HEK293 (cell line): ENCODE data around the gene EYA2.

Experiments used
- CTCF ChIA-PET: fragments of 350-600 bp; formaldehyde crosslinking; extraction: SDS; loops from one replicate; lab custom pipeline; 2021; ENCODE audit warnings: antibody characterized with exemption; lab: Yijun Ruan, JAX
- POLR2A ChIA-PET: fragments of 300-600 bp; formaldehyde crosslinking; extraction: SDS; loops from one replicate; lab custom pipeline; 2020; ENCODE audit warnings: antibody characterized with exemption, inconsistent platforms; lab: Yijun Ruan, JAX
- H3K27ac ChIP-seq: fragments of 200-500 bp; sonication (Bioruptor generic); 2 replicates; pipeline ENCODE4 v1.5.1; 2014; ENCODE audit warnings: low read depth, low read length, control low read depth, inconsistent platforms; ENCODE audit errors: extremely low read depth
- H3K36me3 ChIP-seq, 2 experiments: fragments of 200-500 bp in 1 of 2; sonication (Bioruptor generic) in 1 of 2; 1 replicate in 1 of 2; 2 replicates in 1 of 2; pipeline ENCODE4 v1.5.1; 2014 to 2017; ENCODE audit warnings: inconsistent platforms in 2 of 2, low read length in 2 of 2; ENCODE audit not compliant: control insufficient read depth in 2 of 2, insufficient read depth in 1 of 2
- H3K4me1 ChIP-seq: fragments of 200-500 bp; sonication (Bioruptor generic); 2 replicates; pipeline ENCODE4 v1.5.1; 2014; ENCODE audit warnings: mild to moderate bottlenecking, low read length, inconsistent platforms; ENCODE audit not compliant: control insufficient read depth, insufficient read depth
- H3K4me3 ChIP-seq: 2 replicates; pipeline ENCODE4 v1.5.1; 2011; ENCODE audit warnings: low read depth, mild to moderate bottlenecking, control low read depth, low read length, moderate library complexity
- H3K9me3 ChIP-seq: fragments of 200-500 bp; sonication (Bioruptor generic); 2 replicates; pipeline ENCODE4 v1.5.1; 2014; ENCODE audit warnings: low read depth, low read length, inconsistent platforms; ENCODE audit not compliant: control insufficient read depth, insufficient read depth
- EGR2 ChIP-seq: fragments of 450-650 bp; formaldehyde crosslinking; IDR thresholded peaks from 2 replicates; pipeline ENCODE4 v1.5.1; 2016; ENCODE audit warnings: low read depth, missing biosample characterization, missing genetic modification characterization
- FEZF1 ChIP-seq: fragments of 450-650 bp; formaldehyde crosslinking; IDR thresholded peaks from 2 replicates; pipeline ENCODE4 v1.5.1; 2016; ENCODE audit warnings: missing biosample characterization, missing genetic modification characterization
- PRDM10 ChIP-seq: fragments of 450-650 bp; formaldehyde crosslinking; IDR thresholded peaks from 2 replicates; pipeline ENCODE4 v1.5.1; 2016; ENCODE audit warnings: missing biosample characterization, missing genetic modification characterization
- PRDM2 ChIP-seq: fragments of 450-650 bp; formaldehyde crosslinking; IDR thresholded peaks from 2 replicates; pipeline ENCODE4 v1.5.1; 2016; ENCODE audit warnings: missing biosample characterization, missing genetic modification characterization, borderline replicate concordance
- SCRT1 ChIP-seq: fragments of 450-650 bp; formaldehyde crosslinking; IDR thresholded peaks from 2 replicates; pipeline ENCODE4 v1.5.1; 2016; ENCODE audit warnings: missing biosample characterization, missing genetic modification characterization, borderline replicate concordance
- WT1 ChIP-seq: fragments of 450-650 bp; formaldehyde crosslinking; IDR thresholded peaks from 2 replicates; pipeline ENCODE4 v1.5.1; 2016; ENCODE audit warnings: missing biosample characterization, missing genetic modification characterization
- ZBTB10 ChIP-seq: fragments of 450-650 bp; formaldehyde crosslinking; IDR thresholded peaks from 2 replicates; pipeline ENCODE4 v1.5.1; 2016; ENCODE audit warnings: missing biosample characterization, missing genetic modification characterization
- ZNF10 ChIP-seq: fragments of 450-650 bp; formaldehyde crosslinking; IDR thresholded peaks from 2 replicates; pipeline ENCODE4 v1.5.1; 2017; ENCODE audit warnings: missing biosample characterization, missing genetic modification characterization
- ZNF302 ChIP-seq: fragments of 450-650 bp; formaldehyde crosslinking; IDR thresholded peaks from 2 replicates; pipeline ENCODE4 v1.5.1; 2016; ENCODE audit warnings: missing biosample characterization, missing genetic modification characterization, low read depth
- ZNF426 ChIP-seq: fragments of 450-650 bp; formaldehyde crosslinking; IDR thresholded peaks from 2 replicates; pipeline ENCODE4 v1.5.1; 2017; ENCODE audit warnings: missing biosample characterization, missing genetic modification characterization, mild to moderate bottlenecking, inconsistent platforms, moderate library complexity
- ZNF488 ChIP-seq: fragments of 450-650 bp; formaldehyde crosslinking; IDR thresholded peaks from 2 replicates; pipeline ENCODE4 v1.5.1; 2016; ENCODE audit warnings: missing biosample characterization, missing genetic modification characterization
- ZNF530 ChIP-seq: fragments of 450-650 bp; formaldehyde crosslinking; IDR thresholded peaks from 2 replicates; pipeline ENCODE4 v1.5.1; 2016; ENCODE audit warnings: low read depth, missing biosample characterization, missing genetic modification characterization
- ZNF658 ChIP-seq: fragments of 450-650 bp; formaldehyde crosslinking; IDR thresholded peaks from 2 replicates; pipeline ENCODE4; 2016; ENCODE audit warnings: missing biosample characterization, missing genetic modification characterization

The EYA2 gene

GRCh38 chr20:47213966-47214365 is 319.3 kb downstream of the EYA2 start:
- no peaks in the 10 kb centered on the region for H3K9me3 ChIP-seq
- peaks cover 11 to 88% of the 10 kb centered on the region in 2 experiments; a peak in 2 of 3 replicates for H3K36me3 ChIP-seq
- H3K4me1 ChIP-seq: no peaks in the 10 kb centered on the region
- no peak overlapping the region for H3K4me3 ChIP-seq
- TF ChIP-seq ZNF658 (tag by site-specific recombination): no peak
- TF ChIP-seq ZNF488 (tag by site-specific recombination): no peak
- ChIA-PET POLR2A (no interaction called here), CTCF (interaction anchor here (0.6 to 1.6 kb wide), 4 partner anchors 8 to 170 kb away, joined by 3 to 8 read pairs (median 6); no protein-coding TSS in a partner anchor)
- no peak overlapping the region for H3K27ac ChIP-seq

- POLR2A ChIA-PET: no interaction called here
- Histone ChIP-seq H3K36me3 (peaks cover 11 to 85% of the 10 kb centered on the region in 2 experiments; a peak in 2 of 3 replicates), H3K27ac (no peak overlapping the region), H3K4me3 (no peak overlapping the region), H3K9me3 (no peaks in the 10 kb centered on the region), H3K4me1 (no peaks in the 10 kb centered on the region)
- CTCF ChIA-PET: interaction anchor here (3.2 kb wide), 1 partner anchor 168 kb away, joined by 17 read pairs; no protein-coding TSS in a partner anchor
- TF ChIP-seq EGR2 (tag by site-specific recombination): no peak
- no peak for TF ChIP-seq WT1 (tag by site-specific recombination)
- no peak for TF ChIP-seq ZNF530 (tag by site-specific recombination)
- no peak for TF ChIP-seq ZBTB10 (tag by site-specific recombination)
- no peak for TF ChIP-seq PRDM2 (tag by site-specific recombination)
Observed at GRCh38 chr20:47215653-47216397, 321.2 kb downstream of the EYA2 start.

- Histone ChIP-seq H3K4me1 (no peaks in the 10 kb centered on the region), H3K4me3 (no peak overlapping the region), H3K27ac (no peak overlapping the region), H3K9me3 (no peaks in the 10 kb centered on the region), H3K36me3 (peaks cover 14 to 85% of the 10 kb centered on the region in 2 experiments; a peak in 2 of 3 replicates)
- ChIA-PET POLR2A (no interaction called here), CTCF (interaction anchor here (1.0 to 3.2 kb wide), 2 partner anchors 18 to 167 kb away, joined by 4 to 17 read pairs; no protein-coding TSS in a partner anchor)
- TF ChIP-seq SCRT1 (tag by site-specific recombination) (no peak), ZNF10 (no peak), FEZF1 (tag by site-specific recombination) (no peak), ZNF530 (tag by site-specific recombination) (no peak), PRDM10 (no peak), ZNF302 (no peak), ZNF426 (tag by site-specific recombination) (no peak)
Observed at GRCh38 chr20:47216819-47217410, 322.3 kb downstream of the EYA2 start.
